Activated naive CD8-positive, alpha-beta T cell treated with anti-CD3 and anti-CD28 coated beads, Interleukin-2, amount 50 U/mL, for 24 hours (primary cell): Measurements from ENCODE around the gene LIF.

Source experiments
- ATAC-seq: fragments of 150-1000 bp; cut with Tn5 transposase; one replicate; pipeline ENCODE4 v1.10.0; 2021
- DNase-seq: peaks from one replicate; pipeline ENCODE4 v3.0.0; 2021
- H3K27ac Mint-ChIP-seq: one replicate; pipeline ENCODE4 v1.8.0; 2021; ENCODE audit warnings: mild to moderate bottlenecking, mixed read lengths
- H3K27me3 Mint-ChIP-seq: one replicate; pipeline ENCODE4 v1.8.0; 2021; ENCODE audit warnings: mixed read lengths
- H3K36me3 Mint-ChIP-seq: one replicate; pipeline ENCODE4 v1.8.0; 2021; ENCODE audit warnings: low read depth, mixed read lengths
- H3K4me1 Mint-ChIP-seq: one replicate; pipeline ENCODE4 v1.8.0; 2021; ENCODE audit warnings: mixed read lengths
- H3K4me3 Mint-ChIP-seq: one replicate; pipeline ENCODE4 v1.8.0; 2021; ENCODE audit warnings: mild to moderate bottlenecking, moderate library complexity, mixed read lengths
- H3K9me3 Mint-ChIP-seq: one replicate; pipeline ENCODE4 v1.8.0; 2021; ENCODE audit warnings: mixed read lengths

LIF gene

GRCh38 chr22:30287648-30288418 is 41.3 kb upstream of the LIF start:
- no peaks in the 10 kb centered on the region for H3K9me3 Mint-ChIP-seq
- peak overlapping the region; percentile 74 for H3K4me3 Mint-ChIP-seq
- ATAC-seq (peak; percentile 18), DNase-seq (peak; percentile 91)
- no peaks in the 10 kb centered on the region for H3K36me3 Mint-ChIP-seq
- peaks cover 25% of the 10 kb centered on the region for H3K4me1 Mint-ChIP-seq
- H3K27me3 Mint-ChIP-seq: no peaks in the 10 kb centered on the region
- no peak overlapping the region for H3K27ac Mint-ChIP-seq

DNA sequence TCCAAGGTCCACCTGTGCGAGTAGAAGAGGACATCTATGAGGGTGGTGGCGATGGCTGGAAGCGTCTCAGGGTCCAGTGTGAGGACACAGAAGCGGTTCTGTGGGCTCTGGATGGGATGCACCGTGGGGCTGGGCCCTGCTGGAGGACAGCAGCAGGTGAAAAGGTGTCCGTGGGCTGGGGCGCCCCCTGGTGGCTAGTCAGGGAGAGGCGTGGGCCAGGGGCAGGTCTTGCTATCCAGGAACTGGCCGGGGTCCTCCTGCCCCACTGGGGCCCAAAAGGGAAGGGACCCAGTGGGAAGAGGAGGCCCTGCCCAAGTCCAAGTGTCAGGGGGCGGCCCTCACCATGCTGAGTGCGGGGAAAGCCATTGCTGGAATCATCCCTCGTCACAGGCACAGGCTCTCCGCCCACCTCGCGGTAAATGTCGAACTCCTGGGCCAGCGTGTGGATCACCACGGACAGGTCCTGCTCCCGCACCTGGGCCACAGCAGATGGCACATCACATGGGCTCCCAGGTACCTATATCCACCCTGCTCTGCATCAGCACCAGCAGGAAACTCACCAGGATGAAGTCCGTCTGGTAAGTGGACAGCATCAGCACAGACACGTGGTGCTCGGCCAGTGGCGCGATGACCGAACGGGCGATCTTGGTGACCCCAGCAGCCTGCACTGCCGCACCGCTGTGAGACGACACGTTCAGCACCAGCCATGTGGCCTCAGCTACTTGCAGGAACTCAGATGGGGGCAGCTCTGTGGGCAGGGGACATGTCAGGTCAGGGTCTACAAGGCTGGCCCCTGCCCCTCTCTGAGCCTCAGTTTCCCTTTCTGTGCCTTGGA is 40.5 kb upstream of the LIF start:
- no peaks in the 10 kb centered on the region for H3K36me3 Mint-ChIP-seq
- peak; percentile 93 for DNase-seq
- H3K4me3 Mint-ChIP-seq: no peak overlapping the region
- ATAC-seq: no peak
- no peaks in the 10 kb centered on the region for H3K27me3 Mint-ChIP-seq
- H3K9me3 Mint-ChIP-seq: no peaks in the 10 kb centered on the region
- H3K4me1 Mint-ChIP-seq: peaks cover 26% of the 10 kb centered on the region
- H3K27ac Mint-ChIP-seq: no peak overlapping the region

- DNase-seq (no peak), ATAC-seq (no peak)
- no peak overlapping the region for H3K27ac Mint-ChIP-seq
- H3K27me3 Mint-ChIP-seq: no peaks in the 10 kb centered on the region
- no peaks in the 10 kb centered on the region for H3K36me3 Mint-ChIP-seq
- peaks cover 26% of the 10 kb centered on the region for H3K4me1 Mint-ChIP-seq
- no peaks in the 10 kb centered on the region for H3K9me3 Mint-ChIP-seq
- no peak overlapping the region for H3K4me3 Mint-ChIP-seq
Observed at GRCh38 chr22:30286331-30286730, 39.8 kb upstream of the LIF start.

- Mint-ChIP-seq H3K27ac (no peak overlapping the region), H3K4me3 (no peak overlapping the region), H3K9me3 (no peaks in the 10 kb centered on the region), H3K27me3 (no peaks in the 10 kb centered on the region), H3K4me1 (peaks cover 26% of the 10 kb centered on the region), H3K36me3 (no peaks in the 10 kb centered on the region)
- no peak for ATAC-seq
- no peak for DNase-seq
Observed at GRCh38 chr22:30285846-30286200, 39.3 kb upstream of the LIF start.

DNA sequence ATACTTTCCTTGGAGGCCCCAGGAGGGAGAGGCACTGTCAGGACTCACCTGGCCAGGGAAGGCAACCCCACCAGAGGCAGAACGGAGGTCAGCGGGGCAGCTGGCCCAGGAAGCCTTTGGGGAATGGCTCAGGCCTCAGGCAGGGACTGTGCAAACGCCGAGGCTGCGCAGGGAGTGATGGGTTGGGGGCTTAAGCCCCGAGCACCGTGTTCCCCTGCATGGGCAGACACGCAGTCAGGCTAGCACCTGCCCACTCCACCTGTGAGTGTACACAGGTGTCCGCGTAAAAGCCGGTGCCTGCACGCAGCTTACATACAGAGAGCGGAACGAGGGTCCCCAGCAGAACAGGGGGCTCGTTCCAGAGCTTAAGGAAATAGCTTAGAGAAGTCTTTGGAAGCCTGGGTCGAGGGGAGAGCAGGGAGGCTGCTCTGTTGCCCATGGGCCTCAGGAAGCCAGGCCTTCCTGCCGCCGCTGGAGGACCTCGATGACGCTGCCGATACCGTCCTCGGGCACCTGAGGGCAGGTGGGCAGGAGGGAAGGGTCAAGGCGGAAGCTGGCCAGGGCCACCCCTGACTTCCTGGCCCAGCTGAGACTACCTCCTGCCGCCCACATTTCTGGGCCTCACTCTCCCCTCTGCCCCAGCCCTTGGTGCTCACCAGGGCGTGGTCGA is 38.8 kb upstream of the LIF start:
- DNase-seq (no peak), ATAC-seq (no peak)
- Mint-ChIP-seq H3K9me3 (no peaks in the 10 kb centered on the region), H3K4me1 (peaks cover 23% of the 10 kb centered on the region), H3K36me3 (no peaks in the 10 kb centered on the region), H3K27me3 (no peaks in the 10 kb centered on the region), H3K4me3 (no peak overlapping the region), H3K27ac (no peak overlapping the region)

GRCh38 chr22:30284666-30285065 is 38.1 kb upstream of the LIF start:
- H3K36me3 Mint-ChIP-seq: no peaks in the 10 kb centered on the region
- no peak overlapping the region for H3K4me3 Mint-ChIP-seq
- H3K9me3 Mint-ChIP-seq: no peaks in the 10 kb centered on the region
- peaks cover 20% of the 10 kb centered on the region for H3K4me1 Mint-ChIP-seq
- no peak overlapping the region for H3K27ac Mint-ChIP-seq
- no peak for DNase-seq
- ATAC-seq: no peak
- H3K27me3 Mint-ChIP-seq: no peaks in the 10 kb centered on the region

GRCh38 chr22:30284172-30284571 is 37.6 kb upstream of the LIF start:
- Mint-ChIP-seq H3K9me3 (no peaks in the 10 kb centered on the region), H3K4me1 (peaks cover 23% of the 10 kb centered on the region), H3K27ac (no peak overlapping the region), H3K4me3 (no peak overlapping the region), H3K36me3 (no peaks in the 10 kb centered on the region), H3K27me3 (no peaks in the 10 kb centered on the region)
- ATAC-seq (no peak), DNase-seq (no peak)

GRCh38 chr22:30283342-30283741 is 36.8 kb upstream of the LIF start:
- H3K4me1 Mint-ChIP-seq: peaks cover 23% of the 10 kb centered on the region
- H3K27ac Mint-ChIP-seq: no peak overlapping the region
- no peaks in the 10 kb centered on the region for H3K9me3 Mint-ChIP-seq
- no peaks in the 10 kb centered on the region for H3K36me3 Mint-ChIP-seq
- H3K27me3 Mint-ChIP-seq: no peaks in the 10 kb centered on the region
- H3K4me3 Mint-ChIP-seq: no peak overlapping the region
- ATAC-seq (no peak), DNase-seq (no peak)

DNA sequence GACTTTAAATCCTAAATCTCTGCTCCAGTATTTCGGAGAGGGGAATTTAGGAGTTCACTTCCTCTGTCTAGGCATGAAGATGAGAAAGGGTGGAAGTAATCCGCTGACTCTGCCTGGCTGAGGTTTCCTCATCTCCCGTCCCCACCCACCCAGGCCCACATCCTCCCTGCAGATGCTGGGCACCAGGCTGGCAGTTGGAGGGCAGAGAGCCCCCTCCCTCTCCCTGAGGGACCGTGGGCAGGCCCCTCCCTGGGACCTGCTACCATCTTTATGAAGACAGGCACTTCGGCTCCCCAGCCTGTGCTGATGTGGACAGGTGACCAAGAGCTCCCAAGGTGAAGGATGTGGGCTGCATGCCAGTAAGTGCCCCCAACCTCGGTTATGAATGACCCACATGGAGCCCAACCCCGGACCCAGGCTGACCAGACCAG is 36.1 kb upstream of the LIF start:
- peaks cover 18% of the 10 kb centered on the region for H3K4me1 Mint-ChIP-seq
- no peak for ATAC-seq
- DNase-seq: no peak

GRCh38 chr22:30280505-30280904 is 33.9 kb upstream of the LIF start:
- H3K36me3 Mint-ChIP-seq: no peaks in the 10 kb centered on the region
- ATAC-seq (no peak), DNase-seq (no peak)
- no peaks in the 10 kb centered on the region for H3K27me3 Mint-ChIP-seq
- H3K27ac Mint-ChIP-seq: no peak overlapping the region
- H3K4me3 Mint-ChIP-seq: no peak overlapping the region
- H3K9me3 Mint-ChIP-seq: no peaks in the 10 kb centered on the region
- peaks cover 31% of the 10 kb centered on the region for H3K4me1 Mint-ChIP-seq

More for the DNA sequence above, 36.1 kb upstream of the LIF start:
- Mint-ChIP-seq H3K27me3 (no peaks in the 10 kb centered on the region), H3K4me3 (no peak overlapping the region), H3K36me3 (no peaks in the 10 kb centered on the region), H3K9me3 (no peaks in the 10 kb centered on the region), H3K27ac (no peak overlapping the region)

GRCh38 chr22:30279932-30280331 is 33.4 kb upstream of the LIF start:
- DNase-seq (no peak), ATAC-seq (no peak)
- H3K27me3 Mint-ChIP-seq: no peaks in the 10 kb centered on the region
- no peaks in the 10 kb centered on the region for H3K36me3 Mint-ChIP-seq
- H3K4me1 Mint-ChIP-seq: peaks cover 36% of the 10 kb centered on the region
- no peak overlapping the region for H3K4me3 Mint-ChIP-seq
- no peak overlapping the region for H3K27ac Mint-ChIP-seq
- no peaks in the 10 kb centered on the region for H3K9me3 Mint-ChIP-seq

GRCh38 chr22:30279046-30279788 is 32.7 kb upstream of the LIF start:
- no peak overlapping the region for H3K4me3 Mint-ChIP-seq
- H3K9me3 Mint-ChIP-seq: no peaks in the 10 kb centered on the region
- no peaks in the 10 kb centered on the region for H3K36me3 Mint-ChIP-seq
- ATAC-seq: no peak
- DNase-seq: no peak
- no peaks in the 10 kb centered on the region for H3K27me3 Mint-ChIP-seq
- H3K4me1 Mint-ChIP-seq: peaks cover 41% of the 10 kb centered on the region
- H3K27ac Mint-ChIP-seq: no peak overlapping the region

- no peaks in the 10 kb centered on the region for H3K36me3 Mint-ChIP-seq
- H3K4me3 Mint-ChIP-seq: no peak overlapping the region
- H3K9me3 Mint-ChIP-seq: no peaks in the 10 kb centered on the region
- DNase-seq: no peak
- H3K27ac Mint-ChIP-seq: no peak overlapping the region
- ATAC-seq: no peak
- H3K4me1 Mint-ChIP-seq: peaks cover 37% of the 10 kb centered on the region
- H3K27me3 Mint-ChIP-seq: no peaks in the 10 kb centered on the region
Observed at GRCh38 chr22:30277547-30278344, 31.2 kb upstream of the LIF start.

GRCh38 chr22:30276039-30276438 is 29.5 kb upstream of the LIF start:
- DNase-seq (no peak), ATAC-seq (no peak)
- H3K4me1 Mint-ChIP-seq: peaks cover 40% of the 10 kb centered on the region
- H3K36me3 Mint-ChIP-seq: peaks cover 4% of the 10 kb centered on the region
- H3K9me3 Mint-ChIP-seq: no peaks in the 10 kb centered on the region
- H3K4me3 Mint-ChIP-seq: no peak overlapping the region
- H3K27ac Mint-ChIP-seq: peak overlapping the region; percentile 41
- no peaks in the 10 kb centered on the region for H3K27me3 Mint-ChIP-seq
